Measurements from ENCODE around the gene PTCRA.

The PTCRA gene

GRCh38 chr6:42971746-42972327 lies 56.0 kb downstream of the PTCRA start:
- no peak for DNase-seq (ENCODE audit: low read depth, low spot score)

- no peak for DNase-seq (ENCODE audit: low read depth, low spot score)
Measured at GRCh38 chr6:42973926-42974325, 58.1 kb downstream of the PTCRA start.

- DNase-seq (ENCODE audit: low read depth, low spot score) = no peak
Measured at GRCh38 chr6:42974919-42975505, 59.2 kb downstream of the PTCRA start.

All from ELF-1 (cell line).